Measurements from ENCODE around the gene SQOR.

GRCh38 chr15:45637552-45638033 is 2.8 kb downstream of the SQOR start:
- TF ChIP-seq CTCF (IDR thresholded peaks at IDR 0.05) (no peak), POLR2A (IDR thresholded peaks at IDR 0.05) (no peak)

All from testis (tissue), 2 donors.